GM19395 (cell line): ENCODE results near the gene AEN.
A peak's percentile ranks its signal among the peaks of the same experiment; 100 is the strongest.
"Not testable (repeated sequence)": the region's sequence is repeated elsewhere in the genome, so short reads cannot be mapped to it uniquely, and the experiment has no call there.

Experiments used
- ATAC-seq: cut with Tn5 transposase; IDR thresholded peaks from one replicate; pipeline ENCODE4 v1.9.1; 2021; ENCODE audit warnings: mild to moderate bottlenecking, moderate library complexity; ENCODE audit not compliant: unreplicated experiment

Gene AEN

DNA sequence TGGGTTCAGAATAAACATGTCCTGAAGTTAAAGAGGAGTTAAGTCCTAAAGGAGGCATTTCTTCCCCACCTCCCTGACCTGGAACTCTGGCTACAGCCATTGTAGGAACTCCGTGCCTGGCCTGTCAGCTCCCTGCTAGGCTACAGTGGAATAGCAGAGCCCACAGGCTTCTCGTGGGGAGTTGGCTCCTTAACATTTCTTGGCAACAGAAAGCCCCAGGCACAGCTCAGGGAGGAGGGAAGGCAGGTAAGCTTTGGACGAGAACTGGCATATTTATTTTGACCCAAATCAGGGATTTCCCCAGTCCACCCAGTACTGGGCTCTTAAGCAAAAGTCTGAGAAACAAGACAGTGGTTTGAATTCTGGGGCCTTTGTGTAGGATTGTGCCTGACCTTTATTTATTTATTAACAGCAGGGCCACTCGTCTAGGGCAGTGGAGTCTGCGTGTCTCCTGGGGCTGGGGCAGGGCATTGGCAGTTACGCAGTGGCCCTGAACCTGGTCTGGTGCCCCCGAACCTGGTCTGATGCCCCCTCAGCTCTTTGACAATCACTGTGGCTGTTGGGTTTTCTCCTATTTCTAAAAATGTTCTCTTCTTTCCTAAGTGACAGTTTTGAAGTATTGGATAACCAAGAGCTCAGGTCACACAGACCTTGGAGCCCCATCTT, 9.8 kb downstream of the AEN start:
- ATAC-seq, result no peak

- no peak for ATAC-seq
These were observed 10.4 kb downstream of the AEN start for GRCh38 chr15:88631464-88632028.

DNA sequence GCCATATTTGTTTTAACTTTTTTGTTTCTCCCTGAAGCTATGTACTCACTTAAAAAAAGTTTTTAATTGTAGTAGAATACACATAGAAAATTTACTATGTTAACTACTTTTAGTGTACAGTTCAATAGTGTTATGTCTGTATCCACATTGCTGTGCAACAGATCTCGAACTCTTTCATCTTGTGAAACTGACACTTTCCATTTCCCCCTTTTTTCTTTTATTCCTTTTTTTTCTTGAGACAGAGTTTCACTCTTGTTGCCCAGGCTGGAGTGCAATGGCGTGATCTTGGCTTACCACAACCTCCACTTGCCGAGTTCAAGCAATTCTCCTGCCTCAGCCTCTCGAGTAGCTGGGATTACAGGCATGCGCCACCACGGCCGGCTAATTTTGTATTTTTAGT, 11.7 kb downstream of the AEN start:
- not testable (repeated sequence) for ATAC-seq

DNA sequence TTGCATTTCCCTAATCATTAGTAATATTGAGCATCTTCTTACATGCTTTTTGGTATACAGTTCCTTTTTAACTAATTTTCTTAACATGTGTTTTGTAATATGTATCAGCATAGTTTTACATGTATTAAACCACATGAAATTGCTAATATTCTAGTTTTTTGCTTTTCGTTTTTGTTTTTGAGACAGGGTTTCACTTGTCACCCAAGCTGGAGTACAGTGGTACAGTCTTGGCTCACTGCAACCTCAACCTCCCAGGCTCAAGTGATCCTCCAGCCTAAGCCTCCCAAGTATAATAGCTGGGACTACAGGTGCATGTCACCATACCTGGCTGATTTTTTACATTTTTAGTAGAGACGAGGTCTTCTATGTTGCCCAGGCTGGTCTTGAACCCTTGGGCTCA, 13.3 kb downstream of the AEN start:
- ATAC-seq, result no peak

DNA sequence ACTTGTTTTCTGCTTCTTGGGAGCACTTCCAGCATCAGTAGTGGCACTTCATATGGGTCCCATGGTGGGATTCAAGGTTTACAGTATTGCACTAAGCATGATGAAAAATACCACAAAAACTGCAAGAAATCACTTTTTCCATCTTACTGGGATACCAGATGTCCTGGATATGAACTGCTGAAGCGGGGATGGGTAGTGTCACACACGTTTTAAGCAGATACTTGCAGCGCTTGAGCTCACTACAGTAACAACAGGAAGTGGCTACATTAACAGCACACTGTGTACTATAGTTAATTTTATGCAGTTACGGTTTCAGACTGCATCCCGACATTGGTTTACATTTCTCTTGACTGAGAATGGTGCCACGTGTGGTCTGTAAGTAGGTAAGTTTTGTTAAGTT, 14.2 kb downstream of the AEN start:
- peak; percentile 41 for ATAC-seq

- ATAC-seq, result no peak
These were observed 14.9 kb downstream of the AEN start for GRCh38 chr15:88636050-88636449.

DNA sequence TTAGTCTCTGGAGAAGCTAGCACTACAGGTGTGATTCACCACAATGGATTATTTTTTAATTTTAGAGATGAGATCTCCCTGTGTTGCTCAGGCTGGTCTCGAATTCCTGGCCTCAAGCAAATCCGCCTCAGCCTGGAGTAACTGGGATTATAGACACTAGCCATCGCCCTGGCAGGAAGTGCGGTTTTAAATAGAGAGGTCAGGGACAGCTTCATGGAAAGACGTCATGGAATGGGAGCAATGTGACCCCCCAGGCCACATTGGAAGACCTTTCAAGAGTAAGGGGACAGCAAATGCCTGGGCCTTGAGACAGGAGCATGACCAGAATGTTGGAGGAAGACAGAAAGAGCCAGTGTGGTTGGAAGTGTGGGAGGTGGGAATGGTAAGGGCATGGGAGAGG, 15.5 kb downstream of the AEN start:
- no peak for ATAC-seq

DNA sequence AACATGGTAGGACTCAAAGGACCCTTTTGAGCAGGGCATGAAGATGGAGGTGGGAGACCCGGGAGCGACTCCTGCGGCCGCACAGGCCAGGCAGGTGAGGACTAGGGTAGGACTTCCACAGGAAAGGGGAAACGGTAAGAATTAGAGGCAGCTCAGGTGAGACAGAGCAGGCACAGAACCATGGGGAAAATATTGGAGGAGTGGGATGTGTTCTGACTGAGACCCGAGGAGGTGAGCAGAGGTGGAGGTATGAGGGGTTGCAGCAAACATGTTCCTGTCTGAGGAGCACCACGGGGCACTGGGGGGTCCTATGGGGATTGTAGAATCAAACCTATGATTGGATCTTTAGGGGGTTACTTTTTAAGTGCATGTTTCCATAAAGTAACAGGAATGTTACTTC, 16.3 kb downstream of the AEN start:
- no peak for ATAC-seq

DNA sequence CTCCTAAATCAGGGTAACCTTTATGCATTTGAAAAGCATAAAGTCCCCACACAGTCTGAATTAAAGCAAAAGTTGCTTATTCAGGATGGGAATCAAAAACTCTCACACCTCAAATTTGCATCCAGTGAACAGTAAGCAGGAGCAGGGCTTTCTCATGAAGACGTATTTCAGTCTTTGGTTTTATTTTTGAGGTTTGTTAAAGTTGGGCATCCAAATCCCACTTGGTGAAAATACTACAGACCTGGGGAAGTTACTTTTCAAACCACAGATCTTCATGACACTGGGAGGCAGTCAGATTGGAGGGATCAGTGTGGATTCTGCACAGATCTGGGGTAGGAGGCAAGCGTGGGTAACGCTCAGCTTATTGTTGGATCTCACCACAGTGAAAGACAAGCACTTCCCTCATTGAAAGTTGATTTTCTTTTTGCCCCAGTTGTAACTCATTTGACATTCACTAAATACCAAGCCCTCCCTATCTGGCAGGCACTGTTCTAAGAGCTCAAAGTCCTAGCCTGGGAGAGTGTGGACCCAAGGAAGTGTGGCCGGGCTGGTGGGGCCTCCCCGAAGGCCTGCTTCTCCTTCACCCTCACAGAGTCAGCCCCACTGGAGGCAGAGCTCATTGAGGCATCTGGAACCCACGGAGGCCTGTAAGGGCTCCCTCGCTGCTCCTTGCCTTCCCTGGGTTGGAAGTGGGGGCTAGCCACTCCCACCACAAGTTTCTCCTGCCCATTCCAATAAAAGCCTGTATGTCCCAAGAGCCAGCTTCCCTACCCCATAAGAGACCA, 16.9 kb downstream of the AEN start:
- ATAC-seq, result no peak

DNA sequence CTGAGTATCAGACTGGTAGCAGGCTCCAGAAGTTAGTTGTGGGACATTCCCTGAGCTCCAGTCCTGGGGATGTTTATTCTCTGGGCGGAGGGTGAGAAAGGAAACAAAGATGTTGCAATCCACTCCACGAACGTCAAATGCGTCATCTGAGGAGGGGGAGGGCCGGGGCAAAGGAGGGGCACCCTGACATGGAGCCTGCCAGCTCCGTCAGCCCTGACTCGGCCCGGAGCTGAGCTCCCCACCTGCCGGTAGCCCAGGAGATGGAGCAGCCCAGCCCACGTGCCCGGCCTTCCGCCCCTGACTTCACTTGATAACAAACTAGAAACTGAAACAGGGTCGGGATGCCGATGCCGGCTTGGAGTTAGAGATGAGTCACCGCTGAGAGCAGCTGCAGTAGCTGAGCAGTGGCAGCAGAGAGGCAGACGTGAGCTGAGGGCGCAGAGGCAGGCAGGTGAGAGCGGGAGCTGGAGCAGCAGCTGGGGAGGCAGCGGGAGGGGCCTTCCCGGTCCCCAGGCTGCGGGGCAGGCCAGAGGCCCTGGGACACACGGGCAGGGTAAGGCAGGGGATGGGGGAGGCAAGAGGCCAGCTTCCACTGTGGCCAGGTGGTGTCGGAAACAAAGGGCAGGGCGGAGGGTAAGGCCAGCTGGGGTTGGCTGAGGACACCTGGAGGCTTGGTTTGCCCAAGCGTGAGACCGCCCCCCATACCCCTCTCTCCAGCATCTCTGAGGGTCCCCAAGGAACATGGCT, 17.7 kb downstream of the AEN start, which contains the start of gene ISG20:
TSS of gene ISG20 (plus strand) at position 391 of the 747 bp plus-strand sequence. CDS start at position 742, 351 bp downstream.
- ATAC-seq, result peak; percentile 70

DNA sequence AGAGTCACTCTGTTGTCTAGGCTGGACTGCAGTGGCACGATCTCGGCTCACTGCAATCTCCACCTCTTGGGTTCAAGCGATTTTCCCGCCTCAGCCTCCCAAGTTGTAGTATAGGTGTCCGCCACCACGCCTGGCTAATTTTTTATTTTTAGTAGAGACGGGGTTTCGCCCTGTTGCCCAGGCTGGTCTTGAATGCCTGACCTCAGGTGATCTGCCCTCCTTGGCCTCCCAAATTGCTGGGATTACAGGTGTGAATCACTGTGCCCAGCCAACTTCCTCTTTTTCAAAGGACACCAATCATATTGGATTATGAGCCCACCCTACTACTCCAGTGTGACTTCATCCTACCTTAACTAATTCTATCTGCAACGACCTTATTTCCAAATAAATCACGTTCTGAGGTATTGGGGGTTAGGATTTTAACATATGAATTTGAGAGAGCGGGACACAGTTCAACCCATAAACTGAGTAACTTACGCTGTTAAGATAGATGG, 20.9 kb downstream of the AEN start:
- ATAC-seq, result no peak

GRCh38 chr15:88642514-88642913, 21.4 kb downstream of the AEN start:
- ATAC-seq, result not testable (repeated sequence)

GRCh38 chr15:88644741-88645140, 23.6 kb downstream of the AEN start:
- no peak for ATAC-seq

GRCh38 chr15:88645171-88646087, 24.3 kb downstream of the AEN start:
- ATAC-seq, result no peak

- no peak for ATAC-seq
These were observed 24.9 kb downstream of the AEN start for GRCh38 chr15:88646088-88646405.

DNA sequence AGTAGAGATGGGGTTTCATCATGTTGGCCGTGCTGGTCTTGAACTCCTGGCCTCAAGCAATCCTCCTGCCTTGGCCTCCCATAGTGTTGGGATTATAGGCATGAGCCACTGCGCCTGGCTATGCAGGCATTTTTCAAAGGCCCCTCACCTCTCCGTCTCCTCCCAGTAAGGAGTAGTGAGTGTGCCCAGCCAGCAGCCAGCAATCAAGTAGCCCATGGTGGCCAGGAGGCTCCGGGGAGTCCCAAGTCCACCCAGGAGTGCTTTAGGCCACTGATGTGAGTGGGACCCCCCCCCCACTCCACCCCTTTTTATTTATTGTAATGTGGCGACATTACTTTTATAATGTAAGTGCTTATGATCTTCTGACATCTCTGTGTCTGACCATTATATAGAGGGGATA, 25.8 kb downstream of the AEN start:
- no peak for ATAC-seq

GRCh38 chr15:88647351-88648105, 26.4 kb downstream of the AEN start:
- ATAC-seq, result no peak

DNA sequence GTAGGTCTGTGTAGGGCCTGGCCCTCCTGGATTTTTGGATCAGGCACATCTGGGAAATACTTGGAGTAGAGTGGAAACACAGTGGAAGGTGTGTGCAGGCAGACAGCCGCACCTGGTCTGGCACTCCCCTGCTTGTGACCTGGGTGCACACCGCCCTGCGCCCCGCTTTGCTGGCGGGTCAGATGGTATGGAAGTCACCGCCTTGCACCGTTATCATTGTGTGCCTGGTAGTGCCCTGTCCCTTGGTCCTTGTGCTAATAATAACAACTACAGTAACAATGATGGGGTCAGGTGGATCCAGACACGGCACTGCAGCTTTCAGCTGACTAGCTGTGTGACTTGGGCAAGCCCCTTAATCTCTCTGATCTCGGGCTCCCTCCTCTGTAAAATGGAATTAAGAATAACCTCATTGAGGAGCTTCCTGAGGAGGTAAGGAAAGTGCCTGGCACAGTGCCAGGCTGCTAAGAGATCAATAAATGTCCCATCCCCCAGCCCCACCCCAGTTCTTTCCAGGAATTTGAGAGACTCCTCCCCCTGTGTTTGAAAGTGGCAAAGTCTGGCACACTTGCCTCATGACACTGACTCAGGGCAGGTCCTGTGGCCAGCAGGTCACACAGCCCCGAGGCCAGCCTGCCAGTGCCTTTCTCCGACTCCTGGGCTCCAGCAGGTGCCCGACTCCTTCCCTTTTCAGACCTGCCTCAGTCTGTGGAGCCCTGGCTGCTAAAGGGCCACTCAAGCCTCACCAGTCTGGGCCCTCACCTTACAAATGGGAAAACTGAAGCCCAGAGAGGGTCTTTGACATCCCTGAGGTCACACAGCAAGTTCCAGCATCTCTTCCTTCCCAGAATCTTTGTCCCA, 27.4 kb downstream of the AEN start:
- no peak for ATAC-seq

DNA sequence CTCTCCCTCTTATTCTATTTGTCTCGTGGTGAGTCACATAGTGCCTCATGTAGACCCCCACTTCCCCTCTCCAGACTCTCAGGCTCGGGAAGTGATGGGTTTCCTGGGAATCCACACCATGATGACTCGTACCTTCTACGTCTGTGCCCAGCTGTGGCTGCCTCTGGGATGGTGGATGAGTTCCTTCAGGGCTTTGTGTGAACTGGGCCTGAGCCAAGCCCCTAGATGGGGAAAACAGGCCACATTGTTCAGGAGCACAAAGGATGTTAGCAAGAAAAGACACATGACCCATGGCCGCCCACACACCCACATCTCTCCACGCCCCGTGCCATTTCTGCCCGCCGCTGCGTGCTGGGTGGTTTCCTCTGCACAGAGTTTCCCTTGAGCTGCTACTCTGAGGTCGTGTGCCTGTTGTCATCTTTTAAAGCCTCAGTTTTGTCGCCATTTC, 28.2 kb downstream of the AEN start:
- ATAC-seq, result no peak
